ENCODE data around the gene RHCE. TPM values are rescaled to one million over a fixed set of nuclear protein-coding genes. Genes with fewer than 3 reads are reported as not detected.

The RHCE gene
- total RNA-seq, 1 experiment from 2014 or later = not detected

- Histone ChIP-seq H3K27ac (ENCODE audit: low read length) (no peak overlapping the region), H3K27me3 (ENCODE audit: control insufficient read depth, insufficient read depth, low read length) (no peaks in the 10 kb centered on the region), H3K4me1 (ENCODE audit: control insufficient read depth, insufficient read depth, low read length) (no peaks in the 10 kb centered on the region), H3K36me3 (ENCODE audit: control insufficient read depth, insufficient read depth, low read length) (peaks cover 9% of the 10 kb centered on the region), H3K9me3 (ENCODE audit: control insufficient read depth, insufficient read depth, low read depth, low read length) (no peaks in the 10 kb centered on the region), H3K4me3 (ENCODE audit: low read depth in 2 of 2, low read length in 2 of 2) (no peak overlapping the region)
- intact Hi-C loops (cut with micrococcal nuclease; ENCODE audit: unreplicated experiment) (no loop called here), in situ Hi-C loops (cut with HindIII; ENCODE audit: low pct_unique_long_range_greater_than_20kb, low sequenced_read_pairs) (no loop called here)
- ChIA-PET POLR2A (no interaction called here), CTCF (no interaction called here)
- BruUV-seq (replicated peaks) = no TSS peak
- DNase-seq (ENCODE audit: low read depth, low spot score) = no peak
- ATAC-seq = no peak
- TF ChIP-seq TCF7L2 (IDR thresholded peaks at IDR 0.05; ENCODE audit: low read depth, low read length) (no peak), POLR2AphosphoS5 (IDR thresholded peaks at IDR 0.05; ENCODE audit: low read depth, low read length) (no peak), CTCF (IDR thresholded peaks at IDR 0.05) (no peak), SIN3A (IDR thresholded peaks at IDR 0.05; ENCODE audit: borderline replicate concordance, insufficient read depth, low read depth, low read length) (no peak)
Observed at GRCh38 chr1:25347556-25347955, 73.1 kb downstream of the RHCE start.

GRCh38 chr1:25343872-25344271 lies 76.8 kb downstream of the RHCE start:
- ChIA-PET POLR2A (interaction anchor here (0.7 kb wide), 1 partner anchor 32 kb away, joined by 3 read pairs; no protein-coding TSS in a partner anchor), CTCF (no interaction called here)
- no peaks in the 10 kb centered on the region for H3K27me3 ChIP-seq (ENCODE audit: control insufficient read depth, insufficient read depth, low read length)
- no peaks in the 10 kb centered on the region for H3K9me3 ChIP-seq (ENCODE audit: control insufficient read depth, insufficient read depth, low read depth, low read length)
- H3K36me3 ChIP-seq (ENCODE audit: control insufficient read depth, insufficient read depth, low read length) = peaks cover 6% of the 10 kb centered on the region
- no peak overlapping the region for H3K27ac ChIP-seq (ENCODE audit: low read length)
- H3K4me3 ChIP-seq (ENCODE audit: low read depth in 2 of 2, low read length in 2 of 2) = no peak overlapping the region
- in situ Hi-C loops (cut with HindIII; ENCODE audit: low pct_unique_long_range_greater_than_20kb, low sequenced_read_pairs) (no loop called here), intact Hi-C loops (cut with micrococcal nuclease; ENCODE audit: unreplicated experiment) (no loop called here)
- TF ChIP-seq CTCF (IDR thresholded peaks at IDR 0.05) = no peak
- no peak for TF ChIP-seq SIN3A (IDR thresholded peaks at IDR 0.05; ENCODE audit: borderline replicate concordance, insufficient read depth, low read depth, low read length)
- TF ChIP-seq, protein P1, sequence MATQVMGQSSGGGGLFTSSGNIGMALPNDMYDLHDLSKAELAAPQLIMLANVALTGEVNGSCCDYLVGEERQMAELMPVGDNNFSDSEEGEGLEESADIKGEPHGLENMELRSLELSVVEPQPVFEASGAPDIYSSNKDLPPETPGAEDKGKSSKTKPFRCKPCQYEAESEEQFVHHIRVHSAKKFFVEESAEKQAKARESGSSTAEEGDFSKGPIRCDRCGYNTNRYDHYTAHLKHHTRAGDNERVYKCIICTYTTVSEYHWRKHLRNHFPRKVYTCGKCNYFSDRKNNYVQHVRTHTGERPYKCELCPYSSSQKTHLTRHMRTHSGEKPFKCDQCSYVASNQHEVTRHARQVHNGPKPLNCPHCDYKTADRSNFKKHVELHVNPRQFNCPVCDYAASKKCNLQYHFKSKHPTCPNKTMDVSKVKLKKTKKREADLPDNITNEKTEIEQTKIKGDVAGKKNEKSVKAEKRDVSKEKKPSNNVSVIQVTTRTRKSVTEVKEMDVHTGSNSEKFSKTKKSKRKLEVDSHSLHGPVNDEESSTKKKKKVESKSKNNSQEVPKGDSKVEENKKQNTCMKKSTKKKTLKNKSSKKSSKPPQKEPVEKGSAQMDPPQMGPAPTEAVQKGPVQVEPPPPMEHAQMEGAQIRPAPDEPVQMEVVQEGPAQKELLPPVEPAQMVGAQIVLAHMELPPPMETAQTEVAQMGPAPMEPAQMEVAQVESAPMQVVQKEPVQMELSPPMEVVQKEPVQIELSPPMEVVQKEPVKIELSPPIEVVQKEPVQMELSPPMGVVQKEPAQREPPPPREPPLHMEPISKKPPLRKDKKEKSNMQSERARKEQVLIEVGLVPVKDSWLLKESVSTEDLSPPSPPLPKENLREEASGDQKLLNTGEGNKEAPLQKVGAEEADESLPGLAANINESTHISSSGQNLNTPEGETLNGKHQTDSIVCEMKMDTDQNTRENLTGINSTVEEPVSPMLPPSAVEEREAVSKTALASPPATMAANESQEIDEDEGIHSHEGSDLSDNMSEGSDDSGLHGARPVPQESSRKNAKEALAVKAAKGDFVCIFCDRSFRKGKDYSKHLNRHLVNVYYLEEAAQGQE (IDR thresholded peaks at IDR 0.05; ENCODE audit: insufficient read depth in 1 of 2, low read depth in 2 of 2, low read length in 1 of 2) = no peak
- no peak for TF ChIP-seq TCF7L2 (IDR thresholded peaks at IDR 0.05; ENCODE audit: low read depth, low read length)
- TF ChIP-seq POLR2AphosphoS5 (IDR thresholded peaks at IDR 0.05; ENCODE audit: low read depth, low read length) = no peak
- BruUV-seq (replicated peaks) = no TSS peak
- ATAC-seq (peak; percentile 38; the same call in 1 of the 2 replicates), DNase-seq (ENCODE audit: low read depth, low spot score) (no peak)
- H3K4me1 ChIP-seq (ENCODE audit: control insufficient read depth, insufficient read depth, low read length) = peaks cover 2% of the 10 kb centered on the region; the same call in 1 of the 2 replicates

All from Panc1 (cell line).